ENCODE data around the gene DEFB132. TPM values are rescaled to one million over a fixed set of nuclear protein-coding genes. Genes with fewer than 3 reads are reported as not detected.
A peak's percentile ranks its signal among the peaks of the same experiment; 100 is the strongest.

The DEFB132 gene
- total and polyA plus RNA-seq, 9 of the 15 experiments (the other 6 are each of a cell fraction or from before 2014, with no cell fraction given): not detected

- no peak for TF ChIP-seq ZBTB40 (IDR thresholded peaks at IDR 0.05)
- TF ChIP-seq ZBTB40 (CRISPR knock-in tag; IDR thresholded peaks at IDR 0.05): no peak
- no peak for TF ChIP-seq ZC3H11A (IDR thresholded peaks at IDR 0.05; ENCODE audit: low read depth, low read length)
- no peak for TF ChIP-seq PHB (CRISPR knock-in tag; IDR thresholded peaks at IDR 0.05)
- TF ChIP-seq GMEB1 (CRISPR knock-in tag; IDR thresholded peaks at IDR 0.05): no peak
- no peak for TF ChIP-seq ZBTB9 (CRISPR knock-in tag; IDR thresholded peaks at IDR 0.05)
- TF ChIP-seq EP400 (IDR thresholded peaks at IDR 0.05): peak; percentile 45; the same call in 1 of the 2 replicates
- no peak for TF ChIP-seq HDGF (IDR thresholded peaks at IDR 0.05)
- no peak for TF ChIP-seq SLC30A9 (CRISPR knock-in tag; IDR thresholded peaks at IDR 0.05)
- peak; percentile 34; the same call in 1 of the 2 replicates for TF ChIP-seq POLR2AphosphoS5 (IDR thresholded peaks at IDR 0.05; ENCODE audit: control insufficient read depth, insufficient read depth, low read depth, low read length)
- TF ChIP-seq SRF (CRISPR knock-in tag; IDR thresholded peaks at IDR 0.05): no peak
- TF ChIP-seq FIP1L1 (IDR thresholded peaks at IDR 0.05; ENCODE audit: low read depth, low read length, poor library complexity, severe bottlenecking): no peak
- TF ChIP-seq TCFL5 (CRISPR knock-in tag; conservative IDR thresholded peaks at IDR 0.05): no peak
- TF ChIP-seq SREBF2 (CRISPR knock-in tag; IDR thresholded peaks at IDR 0.05): no peak
- TF ChIP-seq ZNF707 (CRISPR knock-in tag; conservative IDR thresholded peaks at IDR 0.05): no peak
- TF ChIP-seq ZNF3 (CRISPR knock-in tag; IDR thresholded peaks at IDR 0.05): no peak
Measured at GRCh38 chr20:290084-290831, 32.7 kb downstream of the DEFB132 start, which contains the start of gene C20orf96 (continued).
